GM06990 (cell line): Measurements from ENCODE around the gene KATNIP.

Source experiments
- DNase-seq: peaks from one replicate; pipeline ENCODE4 v3.0.0-alpha.2; 2011; ENCODE audit not compliant: insufficient read length; ENCODE audit errors: extremely low read depth
- H3K27me3 ChIP-seq: replicated peaks from 2 replicates; pipeline ENCODE4 v1.6.0; 2011; ENCODE audit warnings: low read length; ENCODE audit not compliant: control insufficient read depth, insufficient read depth
- H3K36me3 ChIP-seq: 2 replicates; pipeline ENCODE4 v1.5.1; 2011; ENCODE audit warnings: low read length; ENCODE audit not compliant: control insufficient read depth, insufficient read depth
- H3K4me3 ChIP-seq: replicated peaks from 2 replicates; pipeline ENCODE4 v1.5.1; 2011; ENCODE audit warnings: low read depth, mild to moderate bottlenecking, control low read depth, low read length
- TF ChIP-seq, protein P1 (sequence below): IDR thresholded peaks from 2 replicates; pipeline ENCODE4 v1.5.1; 2011; ENCODE audit warnings: low read length, control low read depth, mild to moderate bottlenecking, inconsistent platforms; ENCODE audit not compliant: insufficient read depth, poor library complexity, severe bottlenecking

KATNIP gene

DNA sequence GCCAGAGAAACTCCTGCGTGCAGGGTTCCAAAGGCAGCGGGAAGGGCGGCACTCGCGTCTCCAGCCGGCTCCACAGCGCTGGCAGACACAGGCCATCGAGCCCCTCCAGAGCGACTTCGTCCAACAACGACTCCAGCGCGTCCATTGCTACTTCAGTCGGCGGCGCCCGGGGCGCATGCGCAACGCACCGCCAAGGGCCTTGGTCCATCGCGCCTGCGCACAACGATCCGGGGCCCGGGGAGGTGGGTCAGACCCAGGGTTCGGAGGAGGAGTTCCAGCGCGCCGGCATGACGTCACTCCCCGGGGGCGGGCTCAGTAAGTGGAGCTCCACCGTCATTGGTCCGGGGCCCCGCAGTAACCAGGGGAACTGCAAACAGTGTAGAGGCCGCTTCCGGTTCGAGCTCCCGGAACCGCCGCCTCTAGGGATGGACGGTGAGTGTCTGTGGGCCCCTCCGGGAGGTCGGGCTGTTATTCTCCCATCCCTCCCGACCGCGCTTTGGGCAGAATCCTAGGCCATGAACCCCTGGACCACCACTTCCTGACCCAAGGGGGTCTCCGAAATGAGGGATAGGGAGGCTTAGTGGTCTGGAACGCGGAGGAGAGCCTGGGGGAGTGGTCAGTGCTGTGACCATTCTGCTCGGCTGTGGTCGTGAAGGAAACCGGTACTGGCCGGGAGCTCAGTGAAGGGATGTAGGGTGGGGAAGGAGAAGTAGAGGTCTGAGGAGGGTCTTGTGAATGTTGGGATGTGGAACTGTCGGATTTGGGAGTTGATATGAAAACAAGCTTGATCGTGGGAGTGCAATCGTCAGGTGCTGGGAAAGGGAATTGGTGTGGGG, at the start of gene KATNIP, which contains the start of gene GTF3C1:
TSS of gene KATNIP (plus strand) at position 399 of the 836 bp plus-strand sequence. CDS start at position 426, 27 bp downstream.
TSS of gene GTF3C1 (minus strand) at position 168 of the 836 bp plus-strand sequence. CDS start at position 145, 23 bp downstream.
- DNase-seq, result peak; percentile 99
- no peaks in the 10 kb centered on the region for H3K27me3 ChIP-seq
- peak within 1 kb of the TSS; percentile 96 for H3K4me3 ChIP-seq
- TF ChIP-seq, protein P1, sequence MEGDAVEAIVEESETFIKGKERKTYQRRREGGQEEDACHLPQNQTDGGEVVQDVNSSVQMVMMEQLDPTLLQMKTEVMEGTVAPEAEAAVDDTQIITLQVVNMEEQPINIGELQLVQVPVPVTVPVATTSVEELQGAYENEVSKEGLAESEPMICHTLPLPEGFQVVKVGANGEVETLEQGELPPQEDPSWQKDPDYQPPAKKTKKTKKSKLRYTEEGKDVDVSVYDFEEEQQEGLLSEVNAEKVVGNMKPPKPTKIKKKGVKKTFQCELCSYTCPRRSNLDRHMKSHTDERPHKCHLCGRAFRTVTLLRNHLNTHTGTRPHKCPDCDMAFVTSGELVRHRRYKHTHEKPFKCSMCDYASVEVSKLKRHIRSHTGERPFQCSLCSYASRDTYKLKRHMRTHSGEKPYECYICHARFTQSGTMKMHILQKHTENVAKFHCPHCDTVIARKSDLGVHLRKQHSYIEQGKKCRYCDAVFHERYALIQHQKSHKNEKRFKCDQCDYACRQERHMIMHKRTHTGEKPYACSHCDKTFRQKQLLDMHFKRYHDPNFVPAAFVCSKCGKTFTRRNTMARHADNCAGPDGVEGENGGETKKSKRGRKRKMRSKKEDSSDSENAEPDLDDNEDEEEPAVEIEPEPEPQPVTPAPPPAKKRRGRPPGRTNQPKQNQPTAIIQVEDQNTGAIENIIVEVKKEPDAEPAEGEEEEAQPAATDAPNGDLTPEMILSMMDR, result no peak
- H3K36me3 ChIP-seq, result peaks cover 2% of the 10 kb centered on the region

DNA sequence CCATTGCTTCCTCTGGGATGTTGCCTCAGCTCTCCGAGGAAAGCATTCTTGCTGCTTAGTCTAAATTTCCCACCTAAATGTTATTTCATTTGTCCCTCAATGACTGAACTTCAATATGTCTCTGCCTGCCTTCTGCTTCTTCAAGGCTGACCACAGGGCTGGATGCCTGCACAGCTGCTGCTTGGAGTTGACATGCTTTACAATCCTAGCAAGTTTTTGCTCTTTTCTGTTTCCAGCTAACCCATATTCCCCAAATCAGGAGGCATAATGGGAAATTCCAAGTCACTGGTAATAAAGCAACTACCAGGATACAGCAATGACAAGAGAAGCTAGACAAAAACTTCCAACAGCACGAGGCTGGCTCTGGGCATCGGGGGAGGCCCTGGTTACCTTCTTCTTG, 49.1 kb upstream of the KATNIP start:
- Histone ChIP-seq H3K4me3 (no peak overlapping the region), H3K36me3 (peaks cover 44% of the 10 kb centered on the region), H3K27me3 (no peaks in the 10 kb centered on the region)
- DNase-seq, result no peak
- TF ChIP-seq, protein P1, result no peak

GRCh38 chr16:27503662-27504061, 46.3 kb upstream of the KATNIP start:
- H3K36me3 ChIP-seq, result peaks cover 57% of the 10 kb centered on the region
- no peak overlapping the region for H3K4me3 ChIP-seq
- no peaks in the 10 kb centered on the region for H3K27me3 ChIP-seq
- TF ChIP-seq, protein P1, result no peak
- no peak for DNase-seq

GRCh38 chr16:27505297-27506236, 44.4 kb upstream of the KATNIP start:
- TF ChIP-seq, protein P1, result no peak
- Histone ChIP-seq H3K4me3 (no peak overlapping the region), H3K27me3 (no peaks in the 10 kb centered on the region), H3K36me3 (peaks cover 50% of the 10 kb centered on the region)
- no peak for DNase-seq

DNA sequence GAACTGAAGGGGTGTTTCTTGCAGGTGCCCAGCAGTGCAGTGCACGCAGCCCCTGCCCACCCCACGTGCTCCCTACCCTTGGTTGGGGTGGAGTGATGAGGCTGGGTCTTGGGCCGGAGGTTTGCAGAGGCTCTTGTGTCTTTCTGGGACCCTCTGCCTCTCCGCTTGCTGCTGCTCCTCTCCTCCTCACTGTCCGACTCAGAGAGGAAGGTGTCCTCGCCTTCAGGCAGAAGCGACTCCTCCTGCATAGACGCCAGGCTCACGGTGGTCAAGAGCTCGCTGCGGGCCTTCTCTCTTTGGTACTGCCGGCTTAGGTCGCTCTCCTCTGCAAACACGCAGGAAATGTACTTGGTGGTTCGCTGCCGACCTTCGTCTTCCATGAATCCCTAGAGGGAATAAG, 43.2 kb upstream of the KATNIP start:
- no peaks in the 10 kb centered on the region for H3K27me3 ChIP-seq
- H3K36me3 ChIP-seq, result peaks cover 49% of the 10 kb centered on the region
- DNase-seq, result no peak
- H3K4me3 ChIP-seq, result no peak overlapping the region
- TF ChIP-seq, protein P1, result no peak
